HepG2 (cell line): ENCODE data around the gene SEMA4B.

Experiments
- CTCF ChIP-seq: sonication (generic); formaldehyde crosslinking; IDR thresholded peaks from 2 replicates; pipeline ENCODE4 v1.5.0; 2020; ENCODE audit warnings: mild to moderate bottlenecking, missing genetic modification reagents, moderate library complexity
- ZNF329 ChIP-seq: sonication (generic); formaldehyde crosslinking; IDR thresholded peaks from 2 replicates; pipeline ENCODE4 v1.9.0; 2021; ENCODE audit warnings: low read depth, mild to moderate bottlenecking, missing genetic modification reagents
- ZSCAN12 ChIP-seq: sonication (generic); formaldehyde crosslinking; IDR thresholded peaks from 2 replicates; pipeline ENCODE4 v1.9.0; 2021; ENCODE audit warnings: mild to moderate bottlenecking, missing genetic modification reagents

GRCh38 chr15:90205886-90206285 is 4.8 kb downstream of the SEMA4B start:
- TF ChIP-seq CTCF (CRISPR knock-in tag) (no peak), ZNF329 (CRISPR knock-in tag) (no peak), ZSCAN12 (CRISPR knock-in tag) (no peak)
